ENCODE measurements around the gene SUPV3L1. TPM values are rescaled to one million over a fixed set of nuclear protein-coding genes. Genes with fewer than 3 reads are reported as not detected.

Gene SUPV3L1
- total and polyA plus RNA-seq, 10 of the 15 experiments (the other 5 are each of a cell fraction or from before 2014, with no cell fraction given), result 18.4 to 57.8 (median 44.2) TPM

- Histone ChIP-seq H2AFZ (ENCODE audit: control insufficient read depth, low read depth, low read length) (peak overlapping the region; percentile 61), H3K36me3 (ENCODE audit: control insufficient read depth in 2 of 2, insufficient read depth in 2 of 2, low read length in 1 of 2) (no peaks in the 10 kb centered on the region), H4K20me1 (ENCODE audit: control insufficient read depth, insufficient read depth) (no peaks in the 10 kb centered on the region), H3K9ac (ENCODE audit: control insufficient read depth, insufficient read depth, low read length) (no peak overlapping the region), H3K79me2 (ENCODE audit: control insufficient read depth, insufficient read depth, low read length) (no peaks in the 10 kb centered on the region), H3K4me2 (ENCODE audit: control insufficient read depth, insufficient read depth) (no peak overlapping the region), H3K27me3 (replicated peaks in 1 of 2; ENCODE audit: control insufficient read depth in 2 of 2, insufficient read depth in 2 of 2, low read length in 1 of 2) (no peaks in the 10 kb centered on the region), H3K27ac (ENCODE audit: control insufficient read depth, insufficient read depth) (no peak overlapping the region), H3K4me1 (ENCODE audit: control insufficient read depth, insufficient read depth, low read length) (peaks cover 46% of the 10 kb centered on the region), H3K9me3 (replicated peaks; ENCODE audit: control insufficient read depth, insufficient read depth, low read length) (no peaks in the 10 kb centered on the region), H3K4me3 (no peak overlapping the region)
- ChIA-PET CTCF (interaction anchor here (0.9 to 5.8 kb wide), 3 partner anchors 14 to 219 kb away, joined by 3 to 40 read pairs (median 3); no protein-coding TSS in a partner anchor), POLR2A (interaction anchor here (0.6 to 2.0 kb wide), 5 partner anchors 8 to 269 kb away, joined by 3 to 5 read pairs (median 3); partner anchors contain the start of gene DDX21), RAD21 (ENCODE audit: unreplicated experiment) (interaction anchor here (0.9 to 1.9 kb wide), 5 partner anchors 10 to 220 kb away, joined by 3 to 8 read pairs (median 3); no protein-coding TSS in a partner anchor), SMC1A (ENCODE audit: uncharacterized antibody, unreplicated experiment) (interaction anchor here (0.8 to 1.3 kb wide), 6 partner anchors 20 to 220 kb away, joined by 3 to 4 read pairs (median 3); no protein-coding TSS in a partner anchor)
- in situ Hi-C loops (cut with MboI) (loop anchor here (10.0 kb wide), 1 partner anchor 230 kb away; no protein-coding TSS in a partner anchor), intact Hi-C loops (cut with micrococcal nuclease; ENCODE audit: unreplicated experiment) (loop anchor here (5.0 to 10.0 kb wide), 2 partner anchors 100 to 223 kb away; partner anchors contain the start of gene VPS26A)
- ATAC-seq (no peak), DNase-seq (ENCODE audit: low read depth, low spot score) (no peak), FAIRE-seq (no peak)
- TF ChIP-seq IRF5 (IDR thresholded peaks at IDR 0.05; ENCODE audit: borderline replicate concordance) (no peak), ZNF687 (IDR thresholded peaks at IDR 0.05) (0 out of 2 replicates have a peak, but pooled peaks have one; percentile 14), MTA2 (IDR thresholded peaks at IDR 0.05; ENCODE audit: low read depth) (peak; percentile 45)
- BruUV-seq (replicated peaks), result no TSS peak
- WGBS (ENCODE audit: insufficient coverage, insufficient replicate concordance, low lambda C conversion rate, missing lambda C conversion rate), result 42% methylated on average over 10 of the region's 10 CpGs
Observed at GRCh38 chr10:69224862-69225657, 45.0 kb downstream of the SUPV3L1 start.

All from GM12878 (cell line).